B cell (primary cell): ENCODE data around the gene BACH2. TPM values are rescaled to one million over a fixed set of nuclear protein-coding genes. Genes with fewer than 3 reads are reported as not detected.
A peak's percentile ranks its signal among the peaks of the same experiment; 100 is the strongest.

Experiments
- ATAC-seq: fragments of 200-7000 bp; cut with Tn5 transposase; one replicate; pipeline ENCODE4 v1.10.0; 2021; ENCODE audit warnings: low read depth, mild to moderate bottlenecking, moderate number of reproducible peaks, moderate library complexity
- CTCF ChIA-PET: fragments of 350-600 bp; sonication (Branson Sonifier 250); formaldehyde crosslinking; loops from one replicate; lab custom pipeline; 2021; ENCODE audit warnings: antibody characterized with exemption, inconsistent platforms; lab: Charles Lee
- POLR2A ChIA-PET: fragments of 350-600 bp; sonication (Branson Sonifier 250); formaldehyde crosslinking; loops from one replicate; lab custom pipeline; 2021; ENCODE audit warnings: antibody characterized with exemption; lab: Charles Lee
- DNase-seq: peaks from one replicate; pipeline ENCODE4 v3.0.0; 2013
- H2AFZ ChIP-seq: 2 replicates; pipeline ENCODE4 v1.6.1; 2012; ENCODE audit warnings: mild to moderate bottlenecking, low read depth, low read length; ENCODE audit not compliant: insufficient read depth, poor library complexity, severe bottlenecking
- H3K27ac ChIP-seq, 2 donors: 1 replicate in 1 of 2; 2 replicates in 1 of 2; pipeline ENCODE4 v1.5.1; 2012 to 2013; ENCODE audit warnings: low read length in 2 of 2, mild to moderate bottlenecking in 2 of 2, moderate library complexity in 1 of 2
- H3K27me3 ChIP-seq, 4 experiments: fragments of 200-600 bp in 1 of 4; sonication (generic) in 1 of 4; replicated peaks in 1 of 4; 1 replicate in 2 of 4; 2 replicates in 2 of 4; pipeline versions ENCODE4 v1.6.1 to v1.7.0; 2013 to 2016; ENCODE audit warnings: low read length in 3 of 4, mild to moderate bottlenecking in 2 of 4, mixed read lengths in 1 of 4, moderate library complexity in 1 of 4; ENCODE audit not compliant: insufficient read depth in 4 of 4, control insufficient read depth in 3 of 4; ENCODE audit errors: control extremely low read depth in 1 of 4
- H3K36me3 ChIP-seq, 2 experiments: replicated peaks in 1 of 2; 1 replicate in 1 of 2; 2 replicates in 1 of 2; pipeline versions ENCODE4 v1.6.1 to v1.7.1; 2013; ENCODE audit warnings: low read length in 1 of 2; ENCODE audit not compliant: insufficient read depth in 2 of 2, control insufficient read depth in 1 of 2; ENCODE audit errors: control extremely low read depth in 1 of 2, extremely low read depth in 1 of 2
- H3K4me1 ChIP-seq, 2 donors: fragments of 200-600 bp in 1 of 2; sonication (generic) in 1 of 2; 1 replicate in 1 of 2; 2 replicates in 1 of 2; pipeline versions ENCODE4 v1.5.1 to v1.6.1; 2013 to 2017; ENCODE audit warnings: low read length in 2 of 2; ENCODE audit not compliant: control insufficient read depth in 2 of 2, insufficient read depth in 2 of 2
- H3K4me2 ChIP-seq: replicated peaks from 2 replicates; pipeline ENCODE3; 2012; ENCODE audit warnings: mild to moderate bottlenecking, low read depth, low read length; ENCODE audit not compliant: poor library complexity, severe bottlenecking
- H3K4me3 ChIP-seq, 5 experiments: fragments of 200-600 bp in 1 of 5; sonication (generic) in 1 of 5; 1 replicate in 3 of 5; 2 replicates in 2 of 5; pipeline versions ENCODE4 v1.5.1 to v1.7.0; 2011 to 2016; ENCODE audit warnings: low read length in 4 of 5, mild to moderate bottlenecking in 4 of 5, low read depth in 2 of 5, control low read depth in 1 of 5, moderate library complexity in 1 of 5; ENCODE audit not compliant: insufficient read depth in 1 of 5; ENCODE audit errors: control extremely low read depth in 1 of 5, extremely low read depth in 1 of 5
- H3K79me2 ChIP-seq: fragments of 200-600 bp; sonication (generic); one replicate; pipeline ENCODE4 v1.6.0; 2016; ENCODE audit warnings: low read length; ENCODE audit not compliant: control insufficient read depth, insufficient read depth
- H3K9ac ChIP-seq: fragments of 200-600 bp; sonication (generic); 2 replicates; pipeline ENCODE4 v1.6.1; 2017; ENCODE audit warnings: mild to moderate bottlenecking, low read length, moderate library complexity
- H3K9me3 ChIP-seq, 3 donors: one replicate each; pipeline versions ENCODE4 v1.6.1 to v1.7.1; 2013; ENCODE audit warnings: low read length in 2 of 3; ENCODE audit not compliant: control insufficient read depth in 2 of 3, insufficient read depth in 1 of 3; ENCODE audit errors: control extremely low read depth in 1 of 3
- H4K20me1 ChIP-seq: 2 replicates; pipeline ENCODE4 v1.6.0; 2012; ENCODE audit warnings: mild to moderate bottlenecking, low read length; ENCODE audit not compliant: insufficient read depth, control insufficient read depth, poor library complexity, severe bottlenecking
- H3K27ac Mint-ChIP-seq: one replicate; pipeline ENCODE4 v1.8.0; 2021; ENCODE audit warnings: mixed read lengths
- H3K27me3 Mint-ChIP-seq: one replicate; pipeline ENCODE4 v1.8.0; 2021; ENCODE audit warnings: mixed read lengths
- H3K4me1 Mint-ChIP-seq: one replicate; pipeline ENCODE4 v1.8.0; 2021; ENCODE audit warnings: mixed read lengths
- H3K4me3 Mint-ChIP-seq: one replicate; pipeline ENCODE4 v1.8.0; 2021; ENCODE audit warnings: mixed read lengths
- H3K9me3 Mint-ChIP-seq: one replicate; pipeline ENCODE4 v1.8.0; 2022; ENCODE audit warnings: mixed read lengths; ENCODE audit not compliant: insufficient read depth
- EZH2 ChIP-seq: IDR thresholded peaks from 2 replicates; pipeline ENCODE4 v1.6.1; 2012; ENCODE audit warnings: borderline replicate concordance, low read depth, mild to moderate bottlenecking, moderate library complexity, low read length; ENCODE audit not compliant: insufficient read depth, poor library complexity, severe bottlenecking
- WGBS: methylation state at CpG from one replicate; pipeline ENCODE4 v1.1.5; 2013; ENCODE audit warnings: missing lambda C conversion rate; ENCODE audit not compliant: insufficient coverage; 5-methylcytosine and 5-hydroxymethylcytosine counted together
- intact Hi-C: fragments of 100-400 bp; cut with micrococcal nuclease; formaldehyde crosslinking; loops from one replicate; pipeline ENCODE4 v1.10.0; 2022
- polyA plus RNA-seq: library from polyadenylated mRNA; depleted of rRNA; stranded (reverse); fragments of >200 nt; gene quantifications from 2 replicates; pipeline ENCODE4 v1.2.3, GENCODE V29; 2012
- total RNA-seq, 2 donors: library from RNA; stranded (reverse); fragments of 120-200 nt in 1 of 2; gene quantifications; 1 replicate in 1 of 2; 2 replicates in 1 of 2; pipeline versions ENCODE4 v1.2.3 to v1.2.4, GENCODE V29; 2013 to 2022
- TF ChIP-seq, protein P1 (sequence below): fragments of 200-600 bp; IDR thresholded peaks from one replicate; pipeline ENCODE4 v1.8.0; 2022; ENCODE audit warnings: antibody characterized with exemption, mild to moderate bottlenecking

BACH2 gene
- total and polyA plus RNA-seq, 2 donors (not counting 1 experiment from before 2014, with no cell fraction given): 41.1 to 235 TPM

DNA sequence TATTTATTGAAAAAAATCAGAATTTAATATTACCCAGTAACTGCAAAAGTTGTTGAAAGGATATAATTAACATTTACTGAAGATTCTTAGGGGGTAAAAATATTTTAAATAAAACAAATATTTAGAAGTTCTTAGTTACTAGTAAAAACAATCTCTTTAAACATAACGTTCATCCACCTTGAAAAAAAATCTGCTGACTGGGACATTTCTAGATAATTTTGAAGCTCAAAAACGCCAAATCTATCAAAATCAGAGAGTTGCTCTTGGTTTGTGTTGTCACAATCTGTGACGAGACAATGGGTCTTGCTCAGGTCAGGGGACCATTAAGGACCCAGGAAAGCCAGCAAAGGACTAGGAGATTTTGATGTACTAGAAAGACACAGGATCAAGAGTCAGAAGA lies 177.0 kb downstream of the BACH2 start:
- peaks cover 0 to 20% of the 10 kb centered on the region in 2 experiments for H3K36me3 ChIP-seq

DNA sequence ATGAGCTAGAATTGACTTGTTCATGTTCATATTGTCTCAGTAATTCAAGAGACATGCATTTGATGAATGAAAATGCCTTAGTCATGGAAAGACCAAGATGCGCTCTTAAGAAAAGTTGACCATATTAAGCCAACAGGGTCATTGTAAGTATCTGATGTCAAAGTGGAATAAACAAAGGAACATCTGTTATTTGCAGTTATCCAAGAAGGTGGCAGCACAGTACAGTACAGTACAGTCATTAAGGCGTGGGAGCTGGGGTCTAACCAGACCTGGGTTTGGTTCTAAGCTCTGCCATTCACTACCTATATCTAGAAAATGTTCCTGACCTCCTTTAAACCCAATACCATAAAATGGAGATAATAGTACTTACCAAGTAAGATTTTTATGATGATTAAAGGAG lies 178.1 kb downstream of the BACH2 start:
- 100% methylated on average over 1 of the region's 2 CpGs for WGBS
- peaks cover 11% of the 10 kb centered on the region for H3K9me3 Mint-ChIP-seq
- peaks cover 62% of the 10 kb centered on the region for H3K4me1 Mint-ChIP-seq
- H3K4me3 ChIP-seq: no peak overlapping the region
- no peak for ATAC-seq
- peaks cover 0 to 12% (median 0%) of the 10 kb centered on the region in 3 donors for H3K9me3 ChIP-seq
- peaks cover 92% of the 10 kb centered on the region for H4K20me1 ChIP-seq
- intact Hi-C loops: no loop called here
- POLR2A ChIA-PET: no interaction called here
- H3K4me3 Mint-ChIP-seq: no peak overlapping the region
- peak overlapping the region in 1 of 2 donors; percentile 23 for H3K27ac ChIP-seq
- peaks cover 33 to 34% of the 10 kb centered on the region in 2 donors for H3K4me1 ChIP-seq
- no peaks in the 10 kb centered on the region for H3K27me3 ChIP-seq
- H3K9ac ChIP-seq: no peak overlapping the region
- H3K27ac Mint-ChIP-seq: no peak overlapping the region
- H3K79me2 ChIP-seq: peaks cover 97% of the 10 kb centered on the region
- H3K4me2 ChIP-seq: no peak overlapping the region
- H3K36me3 ChIP-seq: peaks cover 0 to 20% of the 10 kb centered on the region in 2 experiments
- DNase-seq: no peak
- no peaks in the 10 kb centered on the region for H3K27me3 Mint-ChIP-seq
- CTCF ChIA-PET: no interaction called here
- no peak overlapping the region for H2AFZ ChIP-seq
- TF ChIP-seq, protein P1, sequence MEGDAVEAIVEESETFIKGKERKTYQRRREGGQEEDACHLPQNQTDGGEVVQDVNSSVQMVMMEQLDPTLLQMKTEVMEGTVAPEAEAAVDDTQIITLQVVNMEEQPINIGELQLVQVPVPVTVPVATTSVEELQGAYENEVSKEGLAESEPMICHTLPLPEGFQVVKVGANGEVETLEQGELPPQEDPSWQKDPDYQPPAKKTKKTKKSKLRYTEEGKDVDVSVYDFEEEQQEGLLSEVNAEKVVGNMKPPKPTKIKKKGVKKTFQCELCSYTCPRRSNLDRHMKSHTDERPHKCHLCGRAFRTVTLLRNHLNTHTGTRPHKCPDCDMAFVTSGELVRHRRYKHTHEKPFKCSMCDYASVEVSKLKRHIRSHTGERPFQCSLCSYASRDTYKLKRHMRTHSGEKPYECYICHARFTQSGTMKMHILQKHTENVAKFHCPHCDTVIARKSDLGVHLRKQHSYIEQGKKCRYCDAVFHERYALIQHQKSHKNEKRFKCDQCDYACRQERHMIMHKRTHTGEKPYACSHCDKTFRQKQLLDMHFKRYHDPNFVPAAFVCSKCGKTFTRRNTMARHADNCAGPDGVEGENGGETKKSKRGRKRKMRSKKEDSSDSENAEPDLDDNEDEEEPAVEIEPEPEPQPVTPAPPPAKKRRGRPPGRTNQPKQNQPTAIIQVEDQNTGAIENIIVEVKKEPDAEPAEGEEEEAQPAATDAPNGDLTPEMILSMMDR: no peak
- no peak for TF ChIP-seq EZH2

More for the DNA sequence above, 177.0 kb downstream of the BACH2 start:
- 100% methylated on average over 2 of the region's 3 CpGs for WGBS
- no peak for TF ChIP-seq EZH2
- TF ChIP-seq, protein P1: no peak
- Histone ChIP-seq H3K9ac (no peak overlapping the region), H3K27me3 (no peaks in the 10 kb centered on the region), H3K4me2 (no peak overlapping the region), H3K9me3 (peaks cover 0 to 3% (median 0%) of the 10 kb centered on the region in 3 donors), H3K27ac (peak overlapping the region in 1 of 2 donors; percentile 29), H2AFZ (no peak overlapping the region), H3K4me1 (peaks cover 33 to 34% of the 10 kb centered on the region in 2 donors), H4K20me1 (peaks cover 89% of the 10 kb centered on the region), H3K4me3 (no peak overlapping the region), H3K79me2 (peaks cover 92% of the 10 kb centered on the region)
- Mint-ChIP-seq H3K4me3 (peak overlapping the region; percentile 5), H3K27me3 (no peaks in the 10 kb centered on the region), H3K9me3 (peaks cover 6% of the 10 kb centered on the region), H3K4me1 (peaks cover 65% of the 10 kb centered on the region), H3K27ac (peak overlapping the region; percentile 26)
- CTCF ChIA-PET: interaction anchor here (1.4 kb wide), 1 partner anchor 179 kb away, joined by 3 read pairs; no protein-coding TSS in a partner anchor
- intact Hi-C loops: loop anchor here (5.0 kb wide), 2 partner anchors 37 to 58 kb away; no protein-coding TSS in a partner anchor
- no peak for ATAC-seq
- POLR2A ChIA-PET: interaction anchor here (0.9 kb wide), 1 partner anchor 9 kb away, joined by 3 read pairs; no protein-coding TSS in a partner anchor
- no peak for DNase-seq
